CD4-positive, alpha-beta T cell treated with Interleukin-10 for 1 hour (primary cell): ENCODE results near the gene TIAM1.

ENCODE experiments used
- DNase-seq: peaks from one replicate; pipeline ENCODE4 v3.0.0-alpha.2; 2020

The TIAM1 gene

DNA sequence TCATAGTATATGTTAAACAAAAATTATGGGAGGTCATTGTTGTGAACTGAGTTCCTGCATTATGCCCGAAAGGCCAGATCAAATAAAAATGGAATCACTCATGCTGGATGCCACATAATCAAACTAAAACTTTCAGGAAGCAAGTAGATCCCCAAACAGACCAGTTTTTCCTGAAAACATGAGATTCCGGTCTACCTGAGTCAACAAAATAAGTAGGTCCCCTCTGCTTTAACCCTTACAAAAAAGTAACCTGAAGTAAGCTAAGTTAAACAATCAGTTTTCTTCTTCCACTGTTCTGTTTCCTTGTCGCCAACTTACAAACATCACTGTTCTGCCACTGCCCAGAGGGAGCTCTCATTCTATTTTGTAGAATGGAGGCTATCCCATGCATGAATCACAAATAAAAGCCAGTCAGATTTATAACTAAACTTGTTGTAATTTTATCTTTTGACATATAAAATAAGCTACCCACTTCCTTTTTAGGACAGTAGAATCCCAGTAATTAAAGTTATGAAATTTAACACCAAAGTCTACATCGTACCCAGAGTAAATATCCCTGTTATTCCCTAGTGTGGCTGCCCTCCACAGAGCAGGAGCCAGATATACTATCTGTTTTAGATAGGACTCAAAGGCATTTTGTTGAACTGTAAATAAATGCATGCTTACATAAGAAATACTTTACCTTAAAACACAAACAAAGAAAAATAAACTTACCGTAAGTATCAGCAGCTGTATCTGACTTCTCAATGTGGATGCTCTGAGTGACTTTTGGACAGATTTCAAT lies 149.4 kb downstream of the TIAM1 start:
- no peak for DNase-seq

DNA sequence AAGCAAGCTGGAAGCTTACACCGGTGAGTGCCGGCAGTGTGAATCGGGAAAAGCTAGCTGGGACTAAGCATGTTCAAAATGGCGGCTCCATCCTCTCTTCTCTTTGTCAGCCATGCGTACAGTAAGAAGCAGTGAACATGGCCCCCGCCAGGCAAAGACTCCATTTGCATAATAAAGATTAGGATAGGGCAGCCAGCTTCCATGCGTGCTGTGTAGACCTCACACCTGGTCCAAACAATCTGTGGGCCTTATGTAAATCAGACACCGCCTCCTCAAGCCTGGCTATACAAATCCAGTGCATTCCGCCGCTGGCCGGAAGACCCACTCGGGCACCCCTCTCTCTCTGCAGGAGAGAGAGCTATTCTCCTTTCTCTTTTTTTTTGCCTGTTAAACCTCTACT lies 150.3 kb downstream of the TIAM1 start:
- DNase-seq, result no peak

DNA sequence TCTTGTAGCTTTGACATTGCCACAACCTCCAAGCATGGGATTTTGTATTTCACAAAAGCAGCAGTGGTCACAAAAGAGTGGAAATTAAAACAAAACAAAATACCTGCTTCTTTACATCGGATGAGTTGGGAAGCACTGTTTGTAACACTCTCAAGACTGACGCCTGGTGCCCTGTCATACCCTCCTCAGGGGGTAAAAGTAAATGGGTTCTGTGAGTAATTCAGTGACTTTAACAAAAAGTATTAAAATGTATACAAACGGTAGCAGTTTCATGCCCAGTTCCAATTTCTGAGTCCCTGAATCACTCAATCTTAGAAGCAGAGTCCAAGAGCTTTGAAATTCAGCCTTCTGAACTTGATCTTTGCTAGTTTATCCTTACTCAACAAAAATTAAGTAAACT lies 152.5 kb downstream of the TIAM1 start:
- no peak for DNase-seq

DNA sequence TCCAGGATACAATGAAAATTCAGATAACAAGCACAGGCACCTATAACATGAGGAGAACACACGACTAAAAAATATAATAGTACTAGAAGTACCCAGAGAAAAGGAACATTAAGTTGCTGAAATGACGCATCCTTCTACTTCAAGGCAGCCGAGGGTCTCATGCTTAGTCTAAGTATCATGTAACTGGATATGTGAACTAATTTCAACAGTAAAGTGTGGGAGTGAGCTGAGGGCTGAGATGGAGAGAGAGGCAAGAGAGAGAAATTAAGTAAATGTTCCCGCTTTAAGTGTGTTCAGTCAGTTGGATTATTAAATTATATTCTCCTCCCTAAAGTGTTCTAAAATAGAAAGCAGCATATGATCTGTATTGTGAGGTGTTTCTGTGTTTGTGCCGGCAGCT lies 153.5 kb downstream of the TIAM1 start:
- no peak for DNase-seq

DNA sequence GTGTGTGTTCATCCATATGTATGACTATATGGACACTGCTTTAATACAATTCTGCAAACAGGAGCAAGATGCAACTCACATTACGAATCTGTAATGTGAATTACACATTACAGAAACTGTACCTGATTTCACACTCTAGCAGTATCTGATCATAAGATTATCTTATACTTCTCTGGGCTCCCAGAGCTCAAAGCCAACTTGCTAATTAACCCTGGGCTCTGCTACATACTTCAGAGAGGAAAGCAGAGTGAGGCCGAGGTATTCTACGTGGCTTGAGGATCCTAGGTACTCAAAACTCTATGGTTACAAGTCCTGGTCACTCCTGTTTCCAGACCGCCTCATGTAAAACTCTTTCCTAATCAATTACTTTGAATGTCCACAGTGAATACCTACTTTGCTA lies 156.6 kb downstream of the TIAM1 start:
- no peak for DNase-seq

DNA sequence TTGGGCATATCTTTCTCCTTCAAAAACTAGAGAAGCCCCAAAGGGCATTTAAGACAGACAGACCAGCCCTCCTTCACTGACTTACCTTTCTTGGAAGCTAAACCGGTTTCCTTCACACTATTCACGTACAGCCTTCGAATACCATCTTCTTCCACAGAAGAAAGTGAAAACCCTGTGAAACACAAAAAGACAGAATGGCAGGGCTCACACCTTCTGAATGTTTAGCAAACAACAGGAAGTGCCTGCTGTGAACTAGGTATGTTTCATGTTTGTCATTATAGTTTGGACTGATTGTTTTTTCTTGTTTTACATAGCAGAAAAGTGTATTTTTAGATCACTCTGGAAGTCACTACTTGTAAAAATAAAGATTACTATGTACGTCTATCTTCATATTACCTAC lies 157.1 kb downstream of the TIAM1 start:
- DNase-seq, result peak; percentile 48

DNA sequence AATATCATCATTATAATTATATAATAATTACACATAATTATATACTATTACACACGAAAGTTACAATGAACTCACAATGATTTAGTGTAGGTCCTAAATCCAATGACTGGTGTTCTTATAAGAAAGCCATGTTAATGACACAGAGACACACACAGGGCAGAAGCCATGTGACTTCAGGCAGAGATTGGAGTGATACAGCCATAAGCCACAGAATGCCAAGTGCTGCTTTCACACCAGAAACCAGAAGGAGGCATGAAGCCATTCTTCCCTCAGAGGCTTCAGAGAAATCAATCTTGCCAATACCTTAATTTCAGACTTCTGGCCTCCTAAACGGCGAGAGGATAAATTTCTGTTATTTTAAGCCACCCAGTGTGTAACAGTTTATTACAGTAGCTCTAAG lies 158.4 kb downstream of the TIAM1 start:
- peak; percentile 45 for DNase-seq

DNA sequence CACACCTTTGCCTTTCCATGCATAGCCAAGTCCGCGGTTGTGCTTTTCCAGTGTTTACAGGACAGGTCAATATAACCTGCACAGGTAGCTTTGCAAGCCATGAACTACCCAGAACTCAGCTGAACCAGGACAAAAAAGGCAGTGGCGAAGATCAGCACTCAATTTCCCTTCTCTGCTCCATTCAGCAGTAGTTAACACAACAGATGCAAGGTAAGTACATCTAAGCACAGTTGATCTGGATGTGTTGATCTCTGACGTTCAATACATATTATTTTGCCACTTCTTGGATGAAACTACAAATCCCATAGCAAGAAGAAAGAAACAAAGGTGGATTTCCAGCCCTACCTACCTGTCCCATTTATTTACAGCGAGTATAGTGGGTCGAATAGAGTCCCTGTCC lies 159.2 kb downstream of the TIAM1 start:
- no peak for DNase-seq

DNA sequence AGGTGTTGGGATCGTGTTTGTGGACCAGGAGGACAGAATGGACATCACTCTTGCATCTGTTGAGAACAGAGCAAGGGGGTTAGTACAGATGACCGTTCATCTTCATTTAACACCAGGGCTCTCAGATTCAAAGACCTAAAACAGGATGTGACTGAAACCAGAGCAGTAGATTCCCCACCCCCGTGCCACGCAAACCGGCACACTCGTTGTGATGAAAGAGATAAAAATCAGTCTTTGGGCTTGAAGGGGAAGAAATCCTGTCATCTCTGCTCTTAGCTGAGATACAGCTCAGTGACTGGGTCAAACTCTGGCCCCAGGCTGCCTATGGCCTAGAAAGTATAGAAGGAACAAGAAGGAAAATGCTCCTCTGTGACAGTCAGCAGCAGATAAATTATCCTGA lies 159.6 kb downstream of the TIAM1 start:
- DNase-seq, result peak; percentile 67

DNA sequence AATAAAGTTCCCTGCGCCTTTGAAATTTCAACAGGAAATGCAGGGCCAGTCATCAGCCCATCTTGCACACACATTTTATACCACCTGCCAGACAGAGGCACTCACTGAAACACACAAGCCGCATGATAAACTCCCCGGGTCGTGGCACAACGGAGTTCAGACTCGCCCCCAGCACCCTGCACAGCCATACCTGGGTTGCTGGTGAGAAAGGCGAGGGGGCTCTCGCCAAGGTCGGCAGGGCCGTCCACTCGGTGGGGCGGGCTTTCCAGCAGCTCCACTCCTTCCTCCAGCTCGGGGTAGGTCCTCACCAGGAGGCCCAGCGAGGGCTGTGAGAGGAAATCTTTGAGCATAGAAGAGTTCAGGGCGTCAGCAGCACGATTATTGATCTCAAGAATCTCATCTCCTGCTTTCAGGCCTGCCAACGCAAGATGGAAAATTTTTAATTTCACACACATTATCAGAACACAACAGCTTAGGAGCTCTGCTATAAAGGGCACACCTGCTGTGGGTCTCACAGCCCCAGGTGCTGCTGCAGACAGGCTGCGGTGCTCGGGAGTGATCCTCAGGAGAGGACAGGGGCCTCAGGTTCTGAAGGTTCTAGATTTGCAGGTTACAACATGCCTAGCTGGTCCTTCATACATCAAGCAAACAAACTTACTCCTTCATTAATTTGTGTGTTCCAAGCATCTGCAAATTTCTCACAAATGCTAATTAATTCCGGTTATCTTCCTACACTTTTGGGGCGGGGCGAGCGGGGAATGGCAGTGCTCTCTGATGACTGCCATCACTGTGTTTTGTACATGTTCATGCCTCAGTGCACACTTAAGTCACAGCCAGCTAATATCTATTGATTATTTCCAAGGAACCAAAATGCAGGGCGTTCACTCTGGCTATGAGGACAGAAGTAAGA lies 161.6 kb downstream of the TIAM1 start:
- DNase-seq, result peak; percentile 62

DNA sequence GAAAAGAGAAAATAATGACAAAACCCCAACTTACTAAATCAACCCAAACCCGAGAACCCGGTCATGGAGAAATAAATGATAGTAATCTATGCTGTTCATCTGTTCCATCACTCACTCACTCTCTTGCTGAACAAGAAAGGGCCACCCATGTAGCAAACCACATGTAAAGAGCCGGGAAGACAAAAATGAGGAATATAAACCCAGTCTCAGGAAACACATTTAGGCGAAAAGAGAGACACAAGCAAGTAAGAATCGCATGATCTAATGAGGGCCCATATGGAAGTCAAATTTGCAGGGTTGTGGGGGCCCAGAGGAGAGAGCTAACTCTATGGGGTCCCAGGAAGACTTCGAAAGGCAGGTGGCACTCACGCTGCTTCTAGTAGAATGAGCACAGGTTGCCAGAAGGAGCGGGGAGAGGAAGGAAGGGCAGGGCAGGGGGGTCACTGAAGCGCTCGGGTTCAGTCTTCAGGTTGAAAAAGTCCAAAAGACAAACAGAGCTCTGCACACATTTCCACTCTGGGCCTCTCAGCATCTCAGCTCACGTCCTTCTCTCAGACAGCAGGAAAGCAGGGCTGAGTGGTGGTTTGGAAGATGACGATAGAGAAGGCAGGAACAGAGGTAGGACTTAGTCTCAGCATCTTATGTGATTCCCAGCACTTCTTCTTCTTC lies 162.8 kb downstream of the TIAM1 start:
- DNase-seq, result no peak

DNA sequence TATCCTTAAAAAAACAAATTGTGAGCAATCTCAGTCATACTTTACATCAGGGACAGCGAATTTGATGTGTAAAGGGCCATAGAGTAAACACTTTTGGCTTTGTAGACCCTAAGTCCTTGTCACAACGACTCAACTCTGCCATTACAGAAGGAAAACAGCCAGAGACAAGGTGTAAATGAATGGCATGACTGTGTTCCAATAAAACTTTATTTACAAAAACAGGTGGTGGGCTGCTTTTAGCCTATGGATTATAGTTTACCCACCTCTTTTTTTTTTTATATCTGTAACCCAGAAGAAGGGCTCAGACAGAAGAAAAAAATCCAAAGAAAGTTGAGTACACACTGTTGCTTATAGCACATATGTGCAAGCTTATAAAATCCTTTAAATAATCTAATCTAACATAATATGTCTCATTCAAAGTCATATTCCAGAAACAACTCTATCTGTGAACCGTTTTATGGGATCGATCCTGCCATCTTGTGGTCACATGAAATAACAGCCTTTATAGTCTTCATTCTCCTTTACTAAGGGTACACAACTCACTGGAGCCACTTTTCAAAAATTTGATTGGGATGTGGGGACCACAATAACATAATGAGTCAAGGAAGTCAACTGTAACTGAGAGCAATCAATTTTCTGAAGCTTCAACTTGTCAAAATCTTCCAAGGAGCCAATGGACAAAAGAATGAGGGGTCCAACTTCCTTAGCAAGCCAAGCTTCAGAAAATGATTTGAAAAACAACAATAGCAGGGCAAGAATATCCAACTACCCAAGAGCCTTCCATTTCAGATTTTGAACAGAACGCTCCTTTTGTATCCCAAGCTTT lies 163.6 kb downstream of the TIAM1 start:
- DNase-seq, result peak; percentile 65

DNA sequence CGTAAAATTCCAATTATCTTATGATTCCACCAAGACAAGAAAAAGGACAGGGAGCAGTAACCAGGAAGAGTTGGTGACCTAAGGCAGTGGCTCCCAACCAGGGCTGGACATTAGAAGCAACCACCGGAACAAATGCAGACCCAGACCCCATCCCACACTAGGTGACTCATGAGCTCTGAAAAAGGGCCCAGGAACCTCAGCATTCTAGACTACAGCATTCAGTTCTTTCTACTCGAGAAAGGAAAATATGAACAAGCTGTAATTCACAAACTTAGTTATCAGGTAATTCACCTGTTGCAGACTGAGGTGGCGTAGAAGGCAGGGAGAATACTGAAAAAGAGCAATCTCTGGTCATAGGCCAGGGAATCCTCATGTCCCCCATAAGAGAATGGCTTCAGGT lies 167.3 kb downstream of the TIAM1 start:
- no peak for DNase-seq

DNA sequence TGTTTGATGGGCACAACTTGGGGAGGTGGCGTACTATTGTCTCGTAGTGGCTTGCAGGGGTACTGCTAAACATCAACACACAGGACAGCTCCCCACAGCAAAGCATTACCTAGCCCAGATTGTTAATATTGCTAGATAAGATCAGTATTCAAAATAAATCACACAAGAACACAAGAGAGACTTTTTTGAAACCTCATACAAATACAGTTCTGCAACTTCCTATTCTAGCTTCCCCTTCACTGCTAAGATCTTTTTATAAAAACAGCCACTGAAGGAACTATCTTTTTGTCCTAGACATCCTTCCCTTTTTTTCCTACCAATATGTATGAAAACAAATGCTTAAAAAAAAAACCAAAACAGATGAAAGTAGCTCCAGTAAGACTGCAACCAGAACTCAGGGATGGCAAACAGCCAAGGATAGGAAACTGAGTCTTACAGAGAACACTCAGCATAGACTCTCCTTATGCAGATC lies 167.9 kb downstream of the TIAM1 start:
- no peak for DNase-seq

DNA sequence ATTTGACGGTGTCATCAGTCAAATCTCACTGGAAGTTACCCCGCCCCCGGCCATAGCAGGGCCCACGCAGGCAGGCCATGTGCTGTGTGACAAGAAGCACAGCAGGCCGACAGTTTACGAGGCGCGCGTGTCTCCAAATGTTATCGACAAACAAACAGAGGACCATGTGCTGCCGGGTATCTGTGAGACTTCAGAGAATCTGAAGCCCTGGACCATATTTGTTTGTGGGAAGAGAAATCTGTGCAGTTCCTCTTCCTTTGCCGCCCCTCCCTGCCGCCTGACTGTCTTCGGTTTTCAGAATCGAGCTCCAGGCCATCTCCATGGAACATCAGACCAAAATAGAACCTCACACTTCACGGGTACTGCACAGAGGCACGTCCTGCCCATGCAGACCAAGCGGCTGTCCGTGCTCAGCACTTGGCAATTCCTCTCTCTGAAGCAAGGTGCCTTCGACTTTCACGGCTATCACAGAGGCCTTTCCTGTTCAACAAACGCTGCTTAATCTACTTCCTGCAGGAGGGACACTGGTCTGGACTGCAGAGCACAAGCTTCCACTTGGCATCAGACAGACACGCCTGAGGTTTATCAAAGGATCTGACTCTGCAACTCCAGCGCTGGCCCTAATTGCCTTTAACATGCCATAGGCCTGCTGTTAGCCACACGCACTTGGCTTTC lies 170.0 kb downstream of the TIAM1 start:
- no peak for DNase-seq

DNA sequence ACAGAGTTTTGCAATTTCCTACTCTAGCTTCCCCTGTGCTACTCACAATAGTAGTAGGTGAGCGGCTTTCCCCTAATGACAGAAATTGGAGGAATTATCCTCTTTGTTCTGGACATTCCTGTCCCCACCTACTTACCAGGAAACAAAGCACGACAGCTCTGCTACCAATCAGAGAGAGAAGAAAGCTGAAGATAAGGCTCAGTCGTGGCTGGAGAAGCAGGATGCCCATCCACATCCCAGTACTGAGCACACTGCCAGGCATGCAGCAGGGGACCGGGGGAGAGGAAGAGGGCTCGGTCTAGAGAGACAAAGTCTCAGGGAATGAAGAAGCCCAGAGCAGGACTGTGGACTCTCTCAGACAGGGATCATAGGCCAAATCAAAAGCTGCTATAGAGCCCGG lies 171.7 kb downstream of the TIAM1 start:
- DNase-seq, result no peak

DNA sequence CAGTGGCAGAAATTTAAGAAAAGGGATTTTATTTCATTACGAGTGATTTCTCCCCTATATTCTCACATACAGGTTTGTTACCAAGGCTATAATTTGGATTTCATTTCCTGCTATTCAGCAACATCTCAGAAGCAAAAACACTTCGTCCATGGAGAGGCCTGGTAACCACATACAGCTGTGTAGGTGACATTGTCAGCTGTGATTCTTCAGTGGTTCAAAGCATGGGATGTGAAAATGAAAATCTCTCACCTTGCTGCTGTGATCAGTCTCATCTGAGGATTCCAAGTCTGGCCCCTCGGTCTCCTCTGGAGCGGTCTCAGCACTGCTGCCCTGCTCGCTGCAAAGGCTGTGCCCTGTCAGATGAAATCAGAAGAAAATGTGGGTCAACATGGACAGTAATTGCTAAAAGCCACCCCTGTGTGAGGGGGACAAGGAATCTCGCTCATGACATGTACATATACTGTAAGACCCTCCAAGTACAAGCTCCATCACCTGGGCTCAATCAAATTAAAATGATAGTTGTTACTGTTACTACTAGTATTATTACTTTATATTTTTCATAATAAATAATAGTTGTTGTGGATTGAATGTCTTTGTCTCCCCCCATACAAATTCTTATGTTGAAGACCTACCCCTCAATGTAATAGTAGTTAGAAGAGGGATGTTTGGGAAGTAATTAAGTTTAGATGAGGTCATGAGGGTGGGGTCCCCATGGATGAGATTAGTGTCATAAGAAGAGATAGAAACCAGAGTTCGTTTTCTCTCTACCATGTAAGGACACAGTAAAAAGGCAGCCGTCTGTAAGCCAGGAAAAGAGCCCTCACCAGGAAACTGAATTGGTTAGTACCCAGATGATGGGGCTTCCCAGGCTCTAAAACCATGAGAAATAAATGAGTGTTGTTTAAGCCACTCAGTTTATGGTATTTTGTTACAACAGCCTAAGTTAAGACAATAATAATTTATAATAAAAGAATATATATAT lies 179.1 kb downstream of the TIAM1 start:
- DNase-seq, result no peak

DNA sequence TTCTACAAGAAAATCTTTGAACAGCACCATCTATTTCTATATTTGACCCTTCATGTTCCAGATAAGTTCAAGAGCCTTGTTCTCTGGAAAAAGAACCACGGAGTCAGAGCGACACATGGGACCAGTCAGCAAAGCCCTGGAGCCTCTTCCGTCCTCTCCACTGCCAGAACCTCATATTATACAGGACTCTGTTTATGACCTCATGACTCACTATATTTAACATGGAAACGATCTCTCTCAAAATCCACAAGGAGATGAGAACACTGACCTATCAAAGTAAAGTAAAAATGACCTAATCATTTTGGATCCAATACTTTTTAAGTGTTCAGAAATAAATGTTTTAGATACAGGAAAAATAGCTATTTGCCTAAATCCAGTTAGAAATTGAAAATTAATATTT lies 181.2 kb downstream of the TIAM1 start:
- no peak for DNase-seq

DNA sequence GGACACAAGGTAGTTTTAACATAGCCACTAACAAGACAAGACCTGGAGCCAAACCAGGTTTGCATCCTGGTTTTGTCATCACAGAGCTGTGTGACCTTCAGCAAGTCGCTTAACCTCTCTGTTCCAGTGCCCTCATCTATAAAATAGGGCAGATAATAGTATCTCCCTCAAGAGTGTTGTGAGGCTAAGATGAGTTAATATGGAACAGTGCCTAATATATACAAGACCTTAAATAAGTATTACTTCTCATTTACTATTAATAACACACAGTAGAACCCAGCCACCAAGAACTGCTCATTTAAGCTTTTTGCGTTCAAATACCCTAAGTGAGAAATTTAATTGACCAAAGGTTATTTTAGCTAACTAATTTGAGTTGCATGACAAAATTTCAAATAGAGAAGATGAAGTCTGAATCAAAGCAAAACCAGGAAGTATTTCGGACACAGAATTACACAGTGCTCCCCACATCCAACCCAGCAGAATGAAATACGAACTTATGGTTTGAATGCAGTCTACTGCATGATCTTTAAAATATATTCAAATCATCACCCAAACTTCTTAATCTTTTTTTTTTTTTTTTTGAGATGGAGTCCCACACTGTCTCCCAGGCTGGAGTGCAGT lies 181.9 kb downstream of the TIAM1 start:
- DNase-seq, result no peak

DNA sequence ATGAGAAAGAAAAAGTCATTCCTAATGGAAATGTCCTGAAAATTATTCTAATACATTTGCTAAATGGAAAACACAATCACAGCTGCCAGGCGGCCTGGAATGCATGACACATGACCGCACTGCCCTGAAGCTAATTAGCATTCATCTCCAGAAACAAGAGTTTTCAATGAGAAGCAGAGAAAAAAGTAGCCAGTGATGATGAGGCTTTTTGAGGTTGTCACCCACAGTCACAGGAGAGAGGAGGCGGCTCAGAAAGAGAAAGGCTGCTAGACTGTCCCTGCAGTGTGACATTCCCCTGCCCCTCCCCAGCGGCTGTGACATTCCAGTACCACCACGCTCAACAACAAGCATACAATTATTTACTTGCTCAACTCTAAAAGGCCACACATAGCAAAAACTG lies 182.9 kb downstream of the TIAM1 start:
- DNase-seq, result no peak
